HG02852 (cell line): ENCODE measurements around the gene KLF3.

ENCODE experiments used
- ATAC-seq: cut with Tn5 transposase; IDR thresholded peaks from one replicate; pipeline ENCODE4 v1.9.1; 2021; ENCODE audit warnings: mild to moderate bottlenecking, moderate library complexity; ENCODE audit not compliant: unreplicated experiment

KLF3 gene

DNA sequence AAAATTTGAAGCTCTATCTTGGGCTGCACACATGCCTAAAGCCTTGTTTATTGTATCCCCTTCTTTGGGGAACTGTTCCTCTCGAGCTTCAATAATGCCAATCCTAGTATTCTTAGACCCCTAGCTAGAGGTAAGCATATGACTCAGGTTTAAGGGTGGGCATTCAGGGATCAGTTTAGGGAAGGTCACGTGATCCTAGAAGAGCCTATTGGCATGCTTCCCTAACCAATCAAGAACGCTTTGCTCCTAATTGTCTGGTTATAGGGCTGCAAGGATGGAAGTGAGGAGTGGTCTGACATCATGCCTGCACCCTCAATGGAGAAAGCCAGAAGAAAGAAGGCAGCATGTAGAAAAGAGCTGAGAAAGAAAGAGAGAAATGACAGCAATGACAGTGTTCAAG lies 71.9 kb downstream of the KLF3 start:
- ATAC-seq = no peak

DNA sequence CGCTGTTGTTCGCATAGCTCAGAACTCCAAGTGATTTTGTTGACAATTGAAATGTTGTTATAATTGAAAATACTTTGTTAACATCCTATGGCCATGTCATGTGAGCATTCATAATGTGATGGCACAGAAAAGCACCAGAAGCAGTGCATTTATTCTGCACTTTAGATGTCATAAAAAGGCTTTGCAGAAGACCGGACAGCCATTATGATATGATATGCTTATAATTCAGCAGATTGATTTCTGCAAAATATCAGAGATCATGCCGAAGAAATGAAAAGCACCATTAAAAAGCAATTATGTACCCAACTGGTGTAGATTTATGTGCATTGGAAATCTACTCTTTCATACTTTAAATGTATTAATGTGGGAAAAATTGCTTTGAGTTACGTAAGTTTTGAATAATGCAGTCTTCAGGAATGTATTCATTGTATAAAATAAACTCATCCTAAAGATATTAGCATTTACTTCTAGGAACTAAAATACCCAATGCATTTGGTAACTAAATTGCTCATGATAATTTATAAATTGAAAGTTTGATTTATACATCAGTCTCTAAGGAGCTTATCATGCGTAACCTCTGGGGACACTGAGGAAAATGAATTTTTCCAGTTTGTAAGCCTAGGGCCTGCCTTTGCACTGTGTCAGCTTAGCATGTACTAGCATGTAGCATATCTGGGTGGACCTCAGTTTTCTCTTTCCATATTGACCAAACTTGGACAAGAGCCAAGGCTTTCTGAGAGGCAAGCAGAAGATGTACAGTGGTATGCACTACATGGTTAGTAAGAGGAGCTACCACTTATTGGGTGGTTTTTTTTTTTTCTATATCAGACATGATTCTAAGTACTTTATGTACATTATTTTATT lies 75.2 kb downstream of the KLF3 start:
- ATAC-seq = no peak

DNA sequence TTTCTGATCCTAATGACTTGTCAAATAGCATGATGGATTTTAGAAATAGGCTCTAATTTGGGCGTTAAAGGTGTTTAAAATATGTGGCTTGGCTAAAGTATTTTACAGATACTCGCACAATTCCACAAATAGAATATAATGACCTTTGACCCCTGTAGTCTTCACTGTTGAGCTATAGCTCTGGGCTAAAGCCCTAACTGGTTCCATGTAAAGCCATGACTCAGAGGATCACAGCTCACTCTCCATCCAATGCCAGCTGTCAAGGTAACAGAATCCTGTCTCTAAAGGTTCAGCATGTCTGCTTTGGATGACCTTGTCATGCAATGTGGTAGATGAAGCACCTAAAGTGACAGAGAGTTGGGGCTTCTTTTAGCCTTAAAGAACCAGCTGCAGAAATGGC lies 76.3 kb downstream of the KLF3 start:
- no peak for ATAC-seq

DNA sequence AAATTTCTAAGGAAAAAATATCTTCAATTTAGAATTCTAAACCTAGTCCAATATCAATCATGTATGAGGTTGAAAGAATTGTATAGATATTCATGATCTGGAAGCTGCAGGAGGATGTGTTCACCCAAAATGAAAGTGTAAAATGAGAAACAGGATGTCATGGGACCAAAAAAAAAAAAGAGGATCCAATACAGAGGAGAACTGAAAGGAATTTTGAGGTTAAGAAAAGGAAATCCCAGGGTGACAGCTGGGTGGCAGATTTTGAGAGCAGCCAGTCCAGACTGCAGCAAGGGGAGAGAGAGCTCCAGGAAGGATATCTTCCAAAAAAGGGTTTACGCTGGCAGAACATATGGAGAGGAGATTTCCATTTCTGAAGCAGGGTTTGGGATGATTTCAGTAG lies 79.9 kb downstream of the KLF3 start:
- no peak for ATAC-seq

DNA sequence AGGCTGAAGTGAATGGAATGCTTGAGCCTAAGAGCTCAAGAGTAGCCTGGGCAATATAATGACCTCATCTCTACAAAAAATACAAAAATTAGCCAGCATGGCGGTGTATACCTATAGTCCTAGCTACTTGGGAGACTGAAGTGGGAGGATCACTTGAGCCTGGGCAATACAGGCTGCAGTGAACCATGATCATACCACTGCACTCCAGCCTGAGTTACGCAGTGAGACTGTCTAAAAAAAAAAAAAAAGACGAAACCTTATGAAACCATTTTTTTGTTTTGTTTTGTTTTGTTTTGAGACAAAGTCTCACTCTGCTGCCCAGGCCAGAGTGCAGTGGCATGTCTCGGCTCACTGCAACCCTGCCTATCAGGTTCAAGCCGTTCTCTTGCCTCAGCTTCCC lies 81.9 kb downstream of the KLF3 start:
- no peak for ATAC-seq

DNA sequence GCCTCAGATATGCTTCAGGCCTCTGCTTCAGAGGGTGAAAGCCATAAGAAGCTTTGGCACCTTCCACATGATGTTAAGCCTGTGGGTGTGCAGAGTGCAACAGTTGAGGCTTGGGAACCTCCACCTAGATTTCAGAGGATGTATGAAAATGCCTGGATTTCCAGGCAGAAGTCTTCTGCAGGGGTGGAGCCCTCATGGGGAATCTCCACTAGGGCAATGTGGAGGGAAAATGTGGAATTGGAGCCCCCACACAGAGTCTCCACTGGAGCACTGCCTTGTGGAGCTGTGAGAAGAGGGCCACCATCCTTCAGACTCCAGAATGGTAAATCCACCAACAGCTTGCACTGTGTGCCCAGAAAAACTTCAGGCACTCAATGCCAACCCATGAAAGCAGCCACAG lies 83.6 kb downstream of the KLF3 start:
- no peak for ATAC-seq

DNA sequence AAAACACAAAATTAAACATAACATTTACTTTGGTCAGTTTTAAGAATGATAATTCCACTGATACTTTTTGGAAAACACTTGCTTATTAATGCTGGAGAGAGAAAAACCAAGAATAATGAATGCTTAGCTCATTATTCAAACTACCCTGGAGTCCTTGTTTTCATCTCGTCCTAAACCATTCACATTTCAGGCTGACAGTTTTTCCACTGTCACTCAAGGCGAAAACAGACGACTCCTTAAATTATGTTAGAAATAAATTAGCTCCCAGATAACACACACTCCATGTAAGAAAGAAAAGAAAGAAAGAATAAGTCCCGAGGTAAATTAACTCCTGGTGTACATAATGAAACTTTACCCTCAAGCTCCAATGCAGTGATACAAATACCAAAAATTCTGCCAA lies 85.3 kb downstream of the KLF3 start:
- ATAC-seq = no peak
